ENCODE measurements around the gene OARD1.

OARD1 gene

DNA sequence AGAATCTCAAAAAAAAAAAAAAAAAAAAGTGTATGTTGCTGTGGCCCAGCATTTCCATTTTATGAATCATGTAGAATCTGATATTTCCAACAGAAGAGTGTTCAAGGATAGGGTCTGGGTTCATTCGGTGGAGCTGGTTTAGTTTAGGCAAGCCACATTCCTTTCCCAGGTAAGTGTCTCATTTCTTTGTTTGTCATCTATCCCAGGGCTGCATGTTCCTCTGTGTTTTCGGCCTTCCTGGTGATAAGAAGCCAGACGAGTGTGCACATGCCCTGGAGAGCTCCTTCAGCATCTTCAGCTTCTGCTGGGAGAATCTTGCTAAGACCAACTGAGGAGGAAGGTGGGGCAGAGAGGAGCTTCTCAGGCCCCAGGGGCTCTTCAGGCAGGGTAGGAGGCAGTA lies 38.9 kb upstream of the OARD1 start:
- Histone ChIP-seq H3K9me3 (ENCODE audit: insufficient read depth, low read length) (no peaks in the 10 kb centered on the region), H3K36me3 (ENCODE audit: low read length) (no peaks in the 10 kb centered on the region), H4K20me1 (ENCODE audit: low read depth, low read length) (no peaks in the 10 kb centered on the region), H3K27ac (ENCODE audit: low read depth, low read length) (no peak overlapping the region), H2AFZ (ENCODE audit: low read depth, low read length, severe bottlenecking) (no peak overlapping the region), H3F3A (ENCODE audit: insufficient read depth) (no peaks in the 10 kb centered on the region), H3K27me3 (ENCODE audit: low read length) (no peaks in the 10 kb centered on the region), H3K79me2 (ENCODE audit: insufficient read depth, low read length) (no peaks in the 10 kb centered on the region), H3K4me3 (ENCODE audit: insufficient read depth, low read length, poor library complexity, severe bottlenecking) (no peak overlapping the region), H3K9me2 (replicated peaks; ENCODE audit: insufficient read depth, low read length) (no peaks in the 10 kb centered on the region), H3K9ac (ENCODE audit: low read length) (no peak overlapping the region), H3K4me2 (ENCODE audit: low read depth, low read length, poor library complexity, severe bottlenecking) (no peak overlapping the region)
- TF ChIP-seq, protein P1, sequence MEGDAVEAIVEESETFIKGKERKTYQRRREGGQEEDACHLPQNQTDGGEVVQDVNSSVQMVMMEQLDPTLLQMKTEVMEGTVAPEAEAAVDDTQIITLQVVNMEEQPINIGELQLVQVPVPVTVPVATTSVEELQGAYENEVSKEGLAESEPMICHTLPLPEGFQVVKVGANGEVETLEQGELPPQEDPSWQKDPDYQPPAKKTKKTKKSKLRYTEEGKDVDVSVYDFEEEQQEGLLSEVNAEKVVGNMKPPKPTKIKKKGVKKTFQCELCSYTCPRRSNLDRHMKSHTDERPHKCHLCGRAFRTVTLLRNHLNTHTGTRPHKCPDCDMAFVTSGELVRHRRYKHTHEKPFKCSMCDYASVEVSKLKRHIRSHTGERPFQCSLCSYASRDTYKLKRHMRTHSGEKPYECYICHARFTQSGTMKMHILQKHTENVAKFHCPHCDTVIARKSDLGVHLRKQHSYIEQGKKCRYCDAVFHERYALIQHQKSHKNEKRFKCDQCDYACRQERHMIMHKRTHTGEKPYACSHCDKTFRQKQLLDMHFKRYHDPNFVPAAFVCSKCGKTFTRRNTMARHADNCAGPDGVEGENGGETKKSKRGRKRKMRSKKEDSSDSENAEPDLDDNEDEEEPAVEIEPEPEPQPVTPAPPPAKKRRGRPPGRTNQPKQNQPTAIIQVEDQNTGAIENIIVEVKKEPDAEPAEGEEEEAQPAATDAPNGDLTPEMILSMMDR (IDR thresholded peaks at IDR 0.05; ENCODE audit: insufficient read depth, low read length, poor library complexity, severe bottlenecking) = no peak
- TF ChIP-seq EZH2phosphoT487 (conservative IDR thresholded peaks at IDR 0.05; ENCODE audit: low read length) = no peak

DNA sequence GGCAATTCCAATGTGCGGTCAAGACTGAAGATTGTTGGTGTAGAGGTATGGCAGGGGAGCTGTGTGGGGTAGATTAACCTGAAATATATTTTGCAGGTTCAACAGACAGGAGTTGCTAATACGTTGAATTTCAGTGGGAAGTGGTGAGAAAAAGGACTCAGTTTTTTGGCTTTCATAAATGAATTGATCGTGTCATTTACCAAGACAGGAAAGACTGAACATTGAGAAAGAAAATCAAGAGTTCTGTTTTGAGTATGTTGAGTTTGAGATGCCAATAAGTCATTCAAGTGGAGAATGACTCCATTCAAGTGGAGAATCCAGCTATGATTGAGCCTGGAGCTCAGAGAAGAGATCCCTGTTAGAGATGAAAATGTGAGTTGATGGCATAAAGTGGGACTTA lies 31.7 kb upstream of the OARD1 start:
- TF ChIP-seq, protein P1 (IDR thresholded peaks at IDR 0.05; ENCODE audit: insufficient read depth, low read length, poor library complexity, severe bottlenecking) = no peak
- TF ChIP-seq EZH2phosphoT487 (conservative IDR thresholded peaks at IDR 0.05; ENCODE audit: low read length) = no peak
- H3F3A ChIP-seq (ENCODE audit: insufficient read depth) = 0 out of 2 replicates have a peak, but pooled peaks cover 3% of the 10 kb centered on the region
- H3K27ac ChIP-seq (ENCODE audit: low read depth, low read length) = no peak overlapping the region
- no peaks in the 10 kb centered on the region for H3K9me2 ChIP-seq (replicated peaks; ENCODE audit: insufficient read depth, low read length)
- no peaks in the 10 kb centered on the region for H3K27me3 ChIP-seq (ENCODE audit: low read length)
- no peak overlapping the region for H3K4me2 ChIP-seq (ENCODE audit: low read depth, low read length, poor library complexity, severe bottlenecking)
- H3K9ac ChIP-seq (ENCODE audit: low read length) = no peak overlapping the region
- no peak overlapping the region for H3K4me3 ChIP-seq (ENCODE audit: insufficient read depth, low read length, poor library complexity, severe bottlenecking)
- H3K9me3 ChIP-seq (ENCODE audit: insufficient read depth, low read length) = no peaks in the 10 kb centered on the region
- no peaks in the 10 kb centered on the region for H3K79me2 ChIP-seq (ENCODE audit: insufficient read depth, low read length)
- H3K36me3 ChIP-seq (ENCODE audit: low read length) = peaks cover 9% of the 10 kb centered on the region
- no peaks in the 10 kb centered on the region for H4K20me1 ChIP-seq (ENCODE audit: low read depth, low read length)
- H2AFZ ChIP-seq (ENCODE audit: low read depth, low read length, severe bottlenecking) = no peak overlapping the region

- H3K4me3 ChIP-seq (ENCODE audit: insufficient read depth, low read length, poor library complexity, severe bottlenecking) = no peak overlapping the region
- H3K9ac ChIP-seq (ENCODE audit: low read length) = no peak overlapping the region
- no peaks in the 10 kb centered on the region for H4K20me1 ChIP-seq (ENCODE audit: low read depth, low read length)
- TF ChIP-seq, protein P1 (IDR thresholded peaks at IDR 0.05; ENCODE audit: insufficient read depth, low read length, poor library complexity, severe bottlenecking) = no peak
- TF ChIP-seq EZH2phosphoT487 (conservative IDR thresholded peaks at IDR 0.05; ENCODE audit: low read length) = no peak
- H3K9me3 ChIP-seq (ENCODE audit: insufficient read depth, low read length) = no peaks in the 10 kb centered on the region
- H3K27ac ChIP-seq (ENCODE audit: low read depth, low read length) = no peak overlapping the region
- H3K9me2 ChIP-seq (replicated peaks; ENCODE audit: insufficient read depth, low read length) = no peaks in the 10 kb centered on the region
- no peak overlapping the region for H3K4me2 ChIP-seq (ENCODE audit: low read depth, low read length, poor library complexity, severe bottlenecking)
- no peaks in the 10 kb centered on the region for H3K27me3 ChIP-seq (ENCODE audit: low read length)
- H3F3A ChIP-seq (ENCODE audit: insufficient read depth) = 0 out of 2 replicates have a peak, but pooled peaks cover 3% of the 10 kb centered on the region
- peaks cover 39% of the 10 kb centered on the region for H3K36me3 ChIP-seq (ENCODE audit: low read length)
- no peak overlapping the region for H2AFZ ChIP-seq (ENCODE audit: low read depth, low read length, severe bottlenecking)
- no peaks in the 10 kb centered on the region for H3K79me2 ChIP-seq (ENCODE audit: insufficient read depth, low read length)
Measured at GRCh38 chr6:41100871-41101287, 28.7 kb upstream of the OARD1 start.

All from SU-DHL-6 (cell line).